ENCODE results near the gene CCL11. TPM values are rescaled to one million over a fixed set of nuclear protein-coding genes. Genes with fewer than 3 reads are reported as not detected.

Gene CCL11
- total and polyA plus RNA-seq, 2 experiments from 2014 or later = not detected

GRCh38 chr17:34254146-34254545 lies 31.4 kb upstream of the CCL11 start (continued):
- no peak for TF ChIP-seq ZNF462 (CRISPR knock-in tag; IDR thresholded peaks at IDR 0.05)

- Histone ChIP-seq H3K4me2 (peak within 1 kb of the TSS; percentile 89), H3F3A (replicated peaks; ENCODE audit: low read depth) (peaks cover 5% of the 10 kb centered on the region), H3K4me3 (peak within 1 kb of the TSS; percentile 46), H3K79me2 (replicated peaks; ENCODE audit: insufficient read depth) (no peaks in the 10 kb centered on the region), H3K36me3 (ENCODE audit: insufficient read depth) (no peaks in the 10 kb centered on the region; the same call in 1 of the 2 replicates), H3K27me3 (ENCODE audit: insufficient read depth) (peaks cover 9% of the 10 kb centered on the region; the same call in 1 of the 2 replicates), H4K20me1 (replicated peaks; ENCODE audit: insufficient read depth) (no peaks in the 10 kb centered on the region), H3K27ac (ENCODE audit: low read depth) (peak within 1 kb of the TSS; percentile 85), H2AFZ (peak within 1 kb of the TSS; percentile 33), H3K9me2 (ENCODE audit: insufficient read depth) (peaks cover 8% of the 10 kb centered on the region; the same call in 1 of the 2 replicates), H3K4me1 (ENCODE audit: insufficient read depth) (peaks cover 35% of the 10 kb centered on the region)
- Mint-ChIP-seq H3K4me3 (peak within 1 kb of the TSS; percentile 74), H3K4me1 (peaks cover 41% of the 10 kb centered on the region), H3K36me3 (ENCODE audit: low read depth) (no peaks in the 10 kb centered on the region; the same call in 2 of the 3 replicates), H3K27me3 (ENCODE audit: insufficient read depth, low read depth, poor library complexity) (peaks cover 9% of the 10 kb centered on the region), H3K27ac (peak within 1 kb of the TSS; percentile 94), H3K9me3 (no peaks in the 10 kb centered on the region)
- TF ChIP-seq ZNF331 (CRISPR knock-in tag; IDR thresholded peaks at IDR 0.05; ENCODE audit: low read depth) (no peak), ZNF462 (CRISPR knock-in tag; IDR thresholded peaks at IDR 0.05) (0 out of 2 replicates have a peak, but pooled peaks have one; percentile 21)
- peak; percentile 85 for DNase-seq (ENCODE audit: low spot score)
- peak; percentile 90 for ATAC-seq
Measured at GRCh38 chr17:34254651-34255380, 30.7 kb upstream of the CCL11 start, which contains the start of gene CCL2. Gene CCL2, plus strand, starts transcription at chr17:34255285. Its CDS starts 65 bp downstream, at chr17:34255350.
